ENCODE data around the gene TBXT. TPM values are rescaled to one million over a fixed set of nuclear protein-coding genes. Genes with fewer than 3 reads are reported as not detected.
A peak's percentile ranks its signal among the peaks of the same experiment; 100 is the strongest.

Gene TBXT
- total RNA-seq, 1 experiment from 2014 or later, result not detected

GRCh38 chr6:166119116-166119911 is 48.3 kb downstream of the TBXT start:
- no peak for DNase-seq (ENCODE audit: low spot score)

- DNase-seq (ENCODE audit: low spot score), result no peak
Observed at GRCh38 chr6:166115609-166116008, 52.0 kb downstream of the TBXT start.

- peak; percentile 59 for DNase-seq (ENCODE audit: low spot score)
Observed at GRCh38 chr6:166112580-166112979, 55.1 kb downstream of the TBXT start.

DNA sequence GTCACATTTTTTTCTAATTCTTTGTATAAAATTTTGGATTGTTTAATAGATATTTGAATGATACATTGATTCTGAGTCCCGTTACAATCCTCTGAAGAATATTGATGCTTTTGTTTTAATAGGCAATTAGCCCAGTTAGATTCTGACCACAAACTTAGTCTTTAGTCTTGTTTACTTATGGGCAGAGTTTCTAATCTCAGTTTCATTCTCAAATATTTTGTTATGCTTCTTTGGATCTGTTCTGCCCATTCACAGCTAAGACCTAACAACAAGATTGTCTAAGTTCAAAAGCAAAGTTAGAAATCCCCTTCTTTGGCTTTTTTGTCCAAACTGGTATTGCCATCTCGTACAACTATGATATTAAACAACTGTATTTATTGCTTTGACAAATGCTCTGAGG is 58.0 kb downstream of the TBXT start:
- DNase-seq (ENCODE audit: low spot score), result no peak

Other genes starting within 250 kb of the TBXT start
- gene PRR18, start 140.5 kb upstream of the TBXT start, total RNA-seq (2014; rRNA removed; shearing (Covaris generic)), result 0.14 and 0.24 TPM in 2 replicates
- 41.8 and 60.3 TPM in 2 replicates for gene SFT2D1, start 174.7 kb upstream of the TBXT start, total RNA-seq (2014; rRNA removed; shearing (Covaris generic))
- 33.9 and 44.2 TPM in 2 replicates for gene MPC1, start 215.1 kb upstream of the TBXT start, total RNA-seq (2014; rRNA removed; shearing (Covaris generic))

All from A172 (cell line).